Glomerular visceral epithelial cell (primary cell): ENCODE results near the gene LCLAT1.
A peak's percentile ranks its signal among the peaks of the same experiment; 100 is the strongest.

ENCODE experiments used
- DNase-seq: peaks from one replicate; pipeline ENCODE4 v3.0.0-alpha.2; 2016; ENCODE audit errors: extremely low spot score

LCLAT1 gene

DNA sequence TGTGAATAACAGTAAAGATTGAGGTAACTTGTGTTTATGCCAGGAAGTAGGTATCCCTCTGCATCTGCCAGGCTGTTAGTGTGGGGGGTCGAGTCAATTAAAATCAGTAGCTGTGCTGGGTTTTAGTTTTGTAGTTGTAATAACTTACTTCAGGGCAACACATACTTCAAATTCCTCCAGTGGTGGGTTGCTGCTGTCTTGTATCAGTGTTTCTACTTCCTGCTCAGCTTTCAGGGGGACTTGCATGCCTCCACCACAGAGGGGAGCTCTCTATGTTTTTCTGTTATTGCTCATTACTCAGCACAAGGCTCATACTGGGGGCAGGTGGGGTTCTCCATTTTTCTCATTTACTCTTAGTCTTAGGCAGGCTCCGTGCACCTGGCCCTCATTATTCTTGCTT lies 223.4 kb downstream of the LCLAT1 start:
- no peak for DNase-seq

DNA sequence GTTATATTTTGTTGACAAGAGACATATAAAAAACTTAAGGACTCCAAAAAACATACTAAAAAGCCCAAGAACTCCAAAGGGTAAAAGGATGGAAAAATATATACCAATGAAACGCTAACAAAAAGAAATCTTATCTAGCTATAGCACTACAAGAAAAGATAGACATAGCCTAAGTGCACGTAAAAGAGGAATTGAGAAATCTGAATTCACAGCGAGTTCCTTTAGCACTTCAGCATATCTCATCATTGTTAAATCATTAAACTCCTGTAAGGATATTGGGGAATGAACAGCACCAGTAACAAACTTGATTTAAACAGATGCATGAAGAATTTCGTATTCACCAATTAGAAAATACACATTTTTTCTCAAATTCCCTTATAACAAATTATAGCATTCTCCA lies 226.1 kb downstream of the LCLAT1 start:
- no peak for DNase-seq

DNA sequence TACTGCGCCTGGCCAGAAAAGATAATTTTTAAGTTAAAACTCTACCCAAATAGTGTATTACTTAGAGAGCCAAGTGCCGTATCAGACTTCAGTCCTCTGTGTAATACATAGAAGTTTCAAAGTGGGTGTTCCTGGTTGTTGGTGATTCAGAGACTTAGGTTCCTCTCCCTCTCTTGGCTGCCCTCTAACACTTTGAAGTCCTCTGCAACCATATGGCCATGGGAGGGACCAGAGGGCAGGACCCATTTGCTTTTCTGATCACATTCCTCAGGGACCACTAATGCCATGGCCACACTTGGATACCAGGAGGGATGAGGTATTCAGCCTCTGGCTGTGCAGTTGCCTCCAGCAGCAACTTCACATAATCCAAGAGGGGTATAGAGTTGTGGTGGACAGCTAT lies 228.7 kb downstream of the LCLAT1 start:
- DNase-seq, result no peak

DNA sequence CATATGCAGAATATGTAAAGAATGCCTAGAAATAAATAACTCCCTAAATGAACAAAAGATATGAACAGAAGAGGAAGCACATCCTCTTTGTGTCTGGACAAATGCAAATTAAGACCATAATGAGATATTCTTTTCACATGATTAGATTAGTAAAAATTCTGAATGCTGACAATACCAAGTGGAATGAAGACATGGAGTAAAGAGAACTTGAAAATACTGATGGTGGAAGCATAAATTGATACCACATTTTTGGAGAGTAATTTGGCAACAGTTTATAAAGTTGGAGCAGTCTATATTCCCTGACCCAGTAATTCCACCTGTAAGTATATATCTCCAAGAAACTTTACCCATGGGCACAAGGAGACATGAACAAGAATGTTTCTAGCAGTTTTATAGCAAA lies 230.2 kb downstream of the LCLAT1 start:
- DNase-seq, result no peak

DNA sequence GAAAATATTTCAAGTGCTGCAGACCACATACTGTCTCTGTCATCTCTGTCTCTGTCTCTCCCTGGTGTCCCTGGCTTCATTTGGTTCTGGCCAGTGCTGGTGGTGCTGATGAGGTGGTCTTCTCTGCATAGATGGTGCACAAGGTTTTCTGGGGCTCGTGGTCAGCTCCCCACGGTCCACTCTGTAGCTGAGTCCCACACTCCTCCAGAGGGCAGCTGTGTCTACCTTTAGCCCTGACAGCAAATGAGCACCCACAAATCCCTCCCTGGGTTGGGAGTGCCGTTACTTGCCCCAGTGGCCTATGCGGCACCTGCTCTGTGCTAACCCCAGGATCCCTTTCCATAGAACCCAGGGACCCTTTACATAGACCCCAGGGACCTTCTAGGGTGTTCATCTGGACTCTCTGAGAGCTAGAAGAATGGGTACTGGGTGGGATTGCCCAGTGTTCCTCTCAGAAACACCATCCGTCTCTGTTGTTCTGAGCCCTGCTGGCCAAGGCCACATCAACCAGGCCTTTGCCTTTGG lies 230.9 kb downstream of the LCLAT1 start:
- no peak for DNase-seq

DNA sequence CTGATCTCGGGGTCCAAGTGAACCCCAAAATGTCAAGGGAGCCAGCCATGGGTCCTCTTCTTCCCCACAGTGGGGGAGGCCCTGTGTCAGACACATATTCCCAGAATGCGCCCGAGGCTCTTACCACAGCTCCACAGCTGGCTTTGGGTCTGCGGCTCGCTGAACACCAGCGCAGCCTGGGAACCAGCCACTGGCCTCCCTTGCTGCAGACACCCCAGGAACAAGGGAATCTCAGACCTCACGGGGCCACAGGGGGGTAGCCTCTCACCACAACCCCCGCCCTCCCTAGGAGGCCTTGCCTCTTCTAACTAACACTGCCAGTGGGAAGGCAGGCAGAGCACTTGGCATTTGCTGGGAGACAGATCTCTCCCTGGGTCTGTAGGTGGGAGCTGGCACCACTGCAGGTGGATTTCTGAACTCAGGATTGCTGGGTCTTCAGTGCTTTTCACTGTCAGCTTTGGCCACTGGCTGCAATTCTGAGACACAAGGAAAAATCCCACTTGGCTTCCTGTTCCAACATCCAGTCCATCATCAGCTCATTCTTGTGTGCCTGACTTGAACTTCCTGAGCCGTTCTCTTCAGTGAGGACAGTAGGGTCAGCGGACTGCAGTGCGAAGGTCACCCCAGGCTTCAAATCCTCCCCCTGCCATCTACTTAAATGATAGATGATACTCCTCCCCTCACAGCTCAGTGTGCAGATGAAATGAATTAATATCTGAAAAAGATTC lies 231.5 kb downstream of the LCLAT1 start:
- no peak for DNase-seq

DNA sequence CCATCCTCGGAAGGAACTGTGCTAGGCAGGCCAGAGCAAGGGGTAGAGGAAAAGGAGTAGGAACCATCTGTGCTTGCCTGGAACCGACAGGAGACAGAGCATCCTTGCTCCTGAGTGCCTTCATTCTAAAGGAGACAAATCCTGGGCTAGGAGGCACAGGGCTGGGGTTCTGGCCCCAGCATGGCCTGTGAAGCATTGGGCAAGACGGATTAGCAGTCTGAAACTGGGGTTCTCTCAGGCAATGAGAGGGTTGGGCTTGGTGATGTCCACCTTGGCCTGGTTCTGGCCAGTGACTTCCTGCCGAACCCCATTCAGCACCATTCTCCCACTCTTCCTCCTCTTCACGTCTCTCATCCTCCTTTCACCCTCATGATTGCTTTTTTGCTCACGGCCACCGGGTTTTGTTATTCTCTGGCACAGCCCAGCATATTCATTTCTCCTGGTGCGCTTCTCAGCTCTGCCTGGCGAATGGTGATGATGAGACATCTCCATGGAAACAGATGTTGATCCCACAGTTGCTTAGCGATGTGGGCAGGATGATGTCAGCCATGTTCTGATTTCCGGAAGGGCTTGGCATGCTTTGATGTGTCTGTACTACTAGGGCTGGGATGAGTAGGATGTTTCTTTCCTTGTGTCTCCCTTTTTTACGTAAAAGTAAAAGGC lies 232.5 kb downstream of the LCLAT1 start:
- DNase-seq, result peak; percentile 13

DNA sequence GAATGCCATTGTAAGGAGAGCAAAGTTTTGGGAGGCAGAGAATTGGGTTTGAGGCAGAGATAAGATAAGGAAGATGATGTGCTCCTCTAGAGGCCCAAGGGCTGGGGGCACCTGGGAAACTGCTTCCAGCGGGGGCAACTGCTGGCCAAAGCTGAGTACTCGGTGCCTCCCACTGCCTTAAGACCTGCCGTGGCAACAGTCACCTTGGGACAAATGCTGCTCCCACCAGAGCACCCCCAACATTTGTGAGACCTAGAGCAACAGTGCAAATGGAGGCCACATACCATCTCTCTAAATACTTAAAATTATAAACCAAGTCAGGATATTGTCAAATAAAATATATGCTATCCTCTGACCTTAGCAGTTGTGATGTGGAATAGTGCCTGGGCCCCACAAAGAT lies 233.1 kb downstream of the LCLAT1 start:
- DNase-seq, result no peak

DNA sequence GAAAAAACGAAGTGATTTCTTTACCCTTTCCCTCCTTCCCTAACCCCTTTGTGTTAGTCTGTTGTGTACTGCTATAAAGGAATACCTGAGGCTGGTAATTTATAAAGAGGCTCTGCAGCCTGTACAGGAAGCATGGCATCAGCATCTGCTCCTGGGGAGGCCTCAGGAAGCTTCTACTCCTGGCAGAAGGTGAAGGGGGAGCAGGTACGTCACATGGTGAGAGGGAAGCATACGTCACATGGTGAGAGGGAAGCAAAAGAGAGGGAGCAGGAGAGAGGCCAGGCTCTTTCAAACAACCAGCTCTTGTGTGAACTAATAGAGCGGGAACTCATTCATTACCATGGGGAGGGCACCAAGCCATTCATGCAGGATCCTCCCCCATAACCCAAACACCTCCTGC lies 234.0 kb downstream of the LCLAT1 start:
- DNase-seq, result no peak

DNA sequence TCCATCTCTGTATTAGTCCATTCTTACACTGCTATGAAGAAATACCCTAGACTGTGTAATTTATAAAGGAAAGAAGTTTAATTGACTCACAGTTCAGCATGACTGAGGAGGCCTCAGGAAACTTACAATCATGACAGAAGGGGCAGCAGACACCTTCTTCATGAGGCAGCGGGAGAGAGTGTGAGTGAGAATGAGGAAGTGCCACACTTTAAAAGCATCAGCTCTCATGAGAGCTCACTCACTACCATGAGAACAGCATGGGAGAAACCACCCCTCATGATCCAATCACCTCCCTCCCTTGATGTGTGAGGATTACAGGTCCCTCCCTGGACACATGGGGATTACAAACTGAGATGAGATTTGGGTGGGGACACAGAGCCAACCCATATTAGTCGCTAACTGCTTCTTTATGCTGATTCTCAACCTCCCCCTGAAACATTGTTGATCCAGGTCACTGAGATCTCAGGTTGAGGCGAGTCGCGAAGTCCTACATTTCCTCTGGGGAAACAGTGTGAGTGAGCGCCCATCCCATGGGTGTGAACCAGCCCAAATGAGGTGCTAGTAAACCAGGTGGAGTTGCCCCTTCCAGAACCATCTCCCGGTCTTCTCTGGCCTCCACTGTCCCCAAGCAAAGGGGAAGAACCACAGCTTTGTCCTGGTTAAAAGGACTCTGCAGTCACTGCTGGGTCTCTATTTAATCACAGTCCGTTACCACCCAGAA lies 236.3 kb downstream of the LCLAT1 start:
- DNase-seq, result no peak

DNA sequence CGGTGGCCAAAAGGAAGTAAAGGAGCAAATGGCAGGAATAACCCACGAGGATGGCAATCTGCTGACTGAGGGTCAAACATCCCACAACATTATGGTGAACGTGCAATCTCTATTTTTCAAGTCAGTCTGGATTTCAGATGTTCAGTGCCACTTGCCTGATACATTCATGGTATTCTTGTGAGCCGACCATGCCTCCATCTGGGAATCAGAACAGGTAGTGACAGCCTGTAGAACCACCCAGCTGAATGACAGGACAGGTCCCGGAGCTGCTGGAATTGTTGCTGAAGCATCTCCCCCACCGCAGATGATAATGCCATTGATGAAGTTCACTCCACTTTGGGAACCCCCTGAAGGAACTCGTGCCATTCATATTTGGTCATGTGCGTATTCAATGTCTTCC lies 237.0 kb downstream of the LCLAT1 start:
- no peak for DNase-seq

DNA sequence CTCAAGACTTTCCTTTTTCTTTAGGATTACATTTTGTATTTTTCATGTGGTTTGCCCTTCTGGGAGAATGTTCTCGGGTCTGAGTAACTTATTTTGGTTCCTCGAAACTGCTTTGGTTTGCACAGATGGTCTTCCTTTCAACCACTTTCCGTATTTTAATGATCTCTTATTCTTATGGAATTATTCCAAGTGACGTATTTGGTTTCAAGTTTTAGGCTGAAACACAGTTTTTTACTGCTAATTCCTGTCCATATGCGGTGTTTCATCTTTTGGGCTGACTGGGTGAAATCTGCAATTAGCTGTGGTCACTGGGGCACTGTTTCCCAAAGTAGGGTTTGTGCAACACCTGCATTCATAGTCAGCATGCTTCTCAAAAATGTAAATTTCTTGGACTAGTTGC lies 237.5 kb downstream of the LCLAT1 start:
- DNase-seq, result no peak

DNA sequence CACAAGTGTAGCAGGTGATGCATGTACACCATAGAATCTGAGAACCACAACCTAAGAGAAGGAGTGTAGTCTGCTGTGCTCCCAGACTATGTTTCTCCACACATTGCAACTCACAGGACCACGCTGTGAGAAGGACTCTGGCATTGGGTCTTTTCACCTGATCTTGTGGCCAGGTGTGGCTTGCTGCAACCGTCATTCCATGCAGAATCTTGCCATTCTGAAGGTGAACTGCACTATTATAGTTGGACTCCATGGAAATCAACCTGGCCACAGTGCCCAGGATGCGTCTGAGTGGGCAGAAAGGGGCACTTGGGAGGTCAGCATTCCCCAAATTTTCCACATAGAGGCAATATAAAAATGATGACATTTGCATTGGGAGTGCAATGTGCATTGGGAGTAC lies 237.9 kb downstream of the LCLAT1 start:
- DNase-seq, result no peak

DNA sequence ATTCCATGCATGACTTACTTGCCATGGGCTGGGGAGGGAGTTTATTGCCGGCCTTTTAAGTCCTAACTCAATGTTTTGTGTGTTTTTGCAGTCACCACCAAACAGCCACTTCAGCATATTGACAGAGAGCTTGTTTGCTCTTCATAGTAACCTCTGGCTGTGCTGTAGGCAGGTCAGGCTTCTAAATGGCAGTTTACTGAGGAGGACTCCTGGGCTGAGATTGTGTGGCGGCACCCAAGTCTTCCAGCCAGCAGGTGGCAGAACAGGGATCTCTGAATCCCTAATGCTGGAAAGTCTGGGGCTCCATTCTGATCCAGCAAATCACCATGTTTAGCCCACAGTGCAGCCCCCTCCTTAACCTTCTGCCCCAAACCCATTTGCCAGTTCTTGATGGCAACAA lies 239.0 kb downstream of the LCLAT1 start:
- no peak for DNase-seq

DNA sequence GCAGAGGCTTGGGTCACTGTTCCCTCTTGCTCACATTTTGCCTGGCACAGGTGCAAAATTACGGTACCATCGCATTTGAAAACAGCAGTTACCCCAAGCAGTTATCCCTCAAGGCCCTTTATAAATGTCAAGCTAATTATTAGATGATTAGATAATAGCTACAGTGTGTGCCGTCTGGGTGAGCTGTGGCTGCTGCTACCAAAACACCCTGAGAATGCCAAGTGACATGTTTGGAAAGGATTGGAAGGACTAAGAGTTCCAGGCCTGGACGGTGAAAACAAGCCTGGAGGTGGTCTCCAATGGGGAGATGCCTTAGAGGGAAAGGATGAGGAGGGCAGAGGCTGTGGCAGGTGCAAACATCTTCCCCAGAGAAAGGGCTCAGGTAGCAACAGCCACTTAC lies 239.6 kb downstream of the LCLAT1 start:
- DNase-seq, result no peak

DNA sequence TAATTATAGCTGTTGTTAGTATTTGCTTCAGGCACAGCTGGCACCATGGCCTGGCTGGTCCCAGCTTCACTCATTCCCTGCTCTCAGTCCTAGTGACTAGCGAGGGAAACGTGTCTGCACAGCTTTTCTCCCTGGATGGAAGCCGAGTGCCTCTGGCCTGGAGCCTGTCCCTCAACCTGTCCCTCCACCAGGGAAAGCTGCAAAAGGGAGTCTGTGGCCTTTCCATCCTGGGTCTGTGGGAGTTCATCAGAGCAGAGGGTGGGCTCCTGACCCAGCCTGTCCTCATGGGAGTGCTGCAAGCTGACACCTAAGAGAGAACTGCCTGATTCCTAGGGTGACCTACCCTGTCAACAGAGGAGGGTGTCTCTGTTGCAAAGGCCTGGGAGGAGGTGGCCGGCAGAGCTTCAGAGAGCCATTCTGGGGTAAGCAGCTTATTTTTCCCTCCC lies 241.9 kb downstream of the LCLAT1 start:
- DNase-seq, result no peak

DNA sequence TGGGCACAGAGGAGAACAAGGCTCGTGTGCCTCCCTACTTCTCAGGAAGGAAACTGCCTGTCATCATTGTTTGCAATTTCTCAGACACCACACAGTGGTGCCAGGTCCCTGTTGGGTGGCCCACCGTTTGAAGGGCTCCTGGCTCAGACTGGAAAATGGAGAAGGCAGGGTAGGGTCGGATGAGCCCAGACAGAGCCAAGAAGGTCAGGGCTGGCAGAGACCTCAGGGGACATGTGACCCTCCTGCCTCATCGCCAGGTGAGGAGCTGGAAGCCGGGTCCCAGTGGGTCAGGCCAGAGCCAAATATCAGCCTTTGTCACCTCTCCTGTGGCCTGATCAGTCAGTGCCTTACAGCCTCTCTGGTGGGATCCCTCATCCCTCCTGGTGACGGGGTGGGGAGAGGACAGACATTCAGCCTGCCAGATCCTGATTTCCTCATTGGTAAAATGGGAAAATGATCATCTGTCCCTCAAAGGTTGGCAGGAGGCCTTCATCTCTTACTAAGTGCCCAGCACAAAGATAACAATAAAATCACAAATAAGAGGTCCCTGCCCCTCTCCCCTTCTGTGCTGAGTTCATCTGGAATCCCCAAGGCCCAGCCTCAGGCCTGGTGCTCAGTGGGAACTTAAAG lies 242.6 kb downstream of the LCLAT1 start:
- DNase-seq, result no peak

DNA sequence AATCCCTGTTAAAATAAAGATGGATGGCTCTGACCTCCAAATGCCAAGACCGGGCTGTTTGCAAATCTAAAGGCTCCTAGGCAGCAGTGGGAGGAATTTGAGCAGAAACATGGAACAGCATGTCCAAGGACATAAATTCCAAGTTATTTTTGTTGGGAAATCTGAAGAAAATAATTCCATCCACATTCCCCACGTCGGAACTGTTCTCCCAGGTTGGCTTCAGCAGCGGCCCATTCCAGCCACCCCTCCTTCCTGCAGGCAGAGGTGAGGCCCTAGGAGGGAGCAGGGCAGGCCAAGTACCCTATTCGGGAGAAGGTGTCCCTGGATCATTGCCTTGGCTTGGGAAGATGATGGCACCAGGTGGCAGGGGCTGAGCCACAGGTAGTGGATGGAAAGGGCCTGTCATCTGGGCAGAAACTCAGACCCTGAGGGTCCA lies 243.1 kb downstream of the LCLAT1 start:
- DNase-seq, result no peak

DNA sequence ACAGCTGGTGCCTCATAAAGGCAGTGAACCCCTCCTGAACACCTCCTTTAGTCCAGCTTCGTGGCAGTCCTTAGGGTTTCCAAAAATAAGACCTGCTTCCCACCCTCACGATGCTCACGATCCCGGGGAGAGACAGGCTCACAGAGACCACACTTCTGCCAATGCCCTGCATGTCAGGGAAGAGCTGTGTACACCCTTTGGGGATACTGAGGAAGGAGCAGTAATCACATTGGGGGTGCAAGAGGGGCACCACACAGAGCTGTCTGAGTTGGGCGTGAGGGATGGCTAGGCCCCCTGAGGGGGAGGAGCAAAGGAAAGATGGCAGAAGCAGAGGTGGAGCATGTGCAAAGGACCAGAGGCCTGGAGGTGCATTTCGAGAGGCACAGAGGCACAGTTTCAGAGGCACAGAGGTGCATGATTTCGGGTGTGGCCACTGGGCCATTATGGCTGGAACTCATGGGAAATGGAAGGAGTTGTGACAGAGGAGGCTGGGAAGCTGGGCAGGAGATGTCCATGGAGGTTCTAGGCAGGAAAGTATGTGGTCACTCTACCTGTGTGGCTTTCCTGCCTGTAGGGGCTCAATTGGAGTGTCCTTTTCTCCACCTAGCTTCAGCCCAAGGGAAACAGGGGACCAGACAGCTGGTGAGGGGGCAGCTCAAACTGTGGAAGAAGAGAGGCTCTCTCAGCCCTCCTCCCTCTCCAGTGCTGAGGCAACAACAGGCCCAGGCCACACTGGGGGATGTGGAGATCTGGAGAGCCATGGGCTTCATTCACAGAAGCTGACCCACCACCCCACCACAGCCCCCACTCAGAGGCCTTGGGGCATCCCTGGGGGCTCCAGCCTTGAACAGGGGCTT lies 244.3 kb downstream of the LCLAT1 start:
- DNase-seq, result no peak

DNA sequence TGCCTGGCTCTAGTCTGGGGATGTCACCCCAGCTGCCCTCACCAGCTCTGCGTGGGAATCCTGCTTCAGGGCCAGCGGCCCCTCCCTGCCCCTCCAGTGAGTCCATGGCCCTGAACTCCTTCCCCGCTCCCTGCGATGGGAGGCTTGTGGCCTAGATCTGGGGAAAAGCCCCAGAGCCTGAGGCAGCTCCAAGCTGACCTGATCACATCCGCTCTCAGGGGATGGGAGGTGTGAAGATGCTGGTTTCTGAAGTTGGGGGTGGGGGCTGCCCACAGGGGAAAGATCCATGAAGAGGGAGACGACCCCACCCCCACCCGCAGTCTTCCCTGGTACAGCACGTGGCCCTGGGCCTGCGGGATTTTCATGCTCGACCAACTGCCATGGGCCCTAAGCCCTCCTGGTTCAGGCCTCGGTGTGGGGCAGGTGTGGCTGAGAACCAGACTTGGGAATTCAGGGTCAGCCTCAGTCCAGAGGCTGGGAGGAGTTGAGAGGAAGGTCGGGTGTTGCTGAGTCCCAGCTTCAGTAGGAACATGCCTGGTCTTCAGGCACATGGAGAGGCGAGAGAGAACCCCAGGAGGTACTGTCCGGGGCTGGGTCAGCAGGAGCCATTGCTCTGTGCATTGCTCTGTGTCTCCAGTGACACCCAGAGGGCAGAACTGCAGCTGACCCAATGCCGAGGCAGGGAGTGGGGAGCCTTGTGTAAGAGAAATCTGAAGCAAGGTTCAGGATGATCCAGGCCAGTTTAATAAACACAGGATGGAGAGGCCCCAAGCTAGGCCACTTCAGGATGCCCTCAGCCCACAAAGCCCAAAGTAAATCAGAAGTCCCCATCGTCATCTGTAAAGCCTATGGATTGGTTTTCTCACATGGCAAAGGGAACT lies 245.1 kb downstream of the LCLAT1 start:
- no peak for DNase-seq
